Epithelial cell of prostate (primary cell): ENCODE results near the gene ELOVL5.
"Not testable (repeated sequence)": the region's sequence is repeated elsewhere in the genome, so short reads cannot be mapped to it uniquely, and the experiment has no call there.

Source experiments
- DNase-seq: peaks from one replicate; pipeline ENCODE4 v3.0.0-alpha.2; 2011; ENCODE audit warnings: low read depth, low spot score
- H3K27ac ChIP-seq: fragments of 450-650 bp; 2 replicates; pipeline ENCODE4 v1.5.1; 2017; ENCODE audit warnings: mild to moderate bottlenecking

ELOVL5 gene

GRCh38 chr6:53348371-53349208 lies at the start of gene ELOVL5:
ELOVL5 (minus strand) TSS chr6:53348950; CDS start chr6:53295699, 53,251 bp downstream.
- peak; percentile 73 for DNase-seq
- H3K27ac ChIP-seq = peak within 1 kb of the TSS; percentile 65

GRCh38 chr6:53397283-53397682 lies 48.5 kb upstream of the ELOVL5 start:
- no peak overlapping the region for H3K27ac ChIP-seq
- no peak for DNase-seq

- no peak overlapping the region for H3K27ac ChIP-seq
- no peak for DNase-seq
These were observed 47.2 kb upstream of the ELOVL5 start for GRCh38 chr6:53395986-53396385.

- DNase-seq = no peak
These were observed 46.0 kb upstream of the ELOVL5 start for GRCh38 chr6:53394704-53395103.

GRCh38 chr6:53391170-53391569 lies 42.4 kb upstream of the ELOVL5 start:
- no peak overlapping the region for H3K27ac ChIP-seq
- DNase-seq = no peak

More at GRCh38 chr6:53394704-53395103, 46.0 kb upstream of the ELOVL5 start:
- no peak overlapping the region for H3K27ac ChIP-seq

- no peak for DNase-seq
- H3K27ac ChIP-seq = no peak overlapping the region
These were observed 41.3 kb upstream of the ELOVL5 start for GRCh38 chr6:53390010-53390409.

GRCh38 chr6:53388615-53389014 lies 39.9 kb upstream of the ELOVL5 start:
- H3K27ac ChIP-seq, DNase-seq: not testable (repeated sequence)

- H3K27ac ChIP-seq = no peak overlapping the region
- DNase-seq = no peak
These were observed 33.7 kb upstream of the ELOVL5 start for GRCh38 chr6:53382421-53382820.

- no peak for DNase-seq
- H3K27ac ChIP-seq = no peak overlapping the region
These were observed 29.5 kb upstream of the ELOVL5 start for GRCh38 chr6:53378208-53378607.

- H3K27ac ChIP-seq = no peak overlapping the region
These were observed 29.0 kb upstream of the ELOVL5 start for GRCh38 chr6:53377793-53378192.

GRCh38 chr6:53377289-53377688 lies 28.5 kb upstream of the ELOVL5 start:
- no peak overlapping the region for H3K27ac ChIP-seq
- DNase-seq = no peak

More at GRCh38 chr6:53377793-53378192, 29.0 kb upstream of the ELOVL5 start:
- no peak for DNase-seq

GRCh38 chr6:53376661-53377226 lies 28.0 kb upstream of the ELOVL5 start:
- no peak overlapping the region for H3K27ac ChIP-seq
- no peak for DNase-seq

GRCh38 chr6:53375847-53376246 lies 27.1 kb upstream of the ELOVL5 start:
- no peak overlapping the region for H3K27ac ChIP-seq
- DNase-seq = no peak

- no peak overlapping the region for H3K27ac ChIP-seq
- DNase-seq = no peak
These were observed 24.9 kb upstream of the ELOVL5 start for GRCh38 chr6:53373638-53374037.

- no peak for DNase-seq
- no peak overlapping the region for H3K27ac ChIP-seq
These were observed 21.2 kb upstream of the ELOVL5 start for GRCh38 chr6:53369876-53370515.

GRCh38 chr6:53369051-53369450 lies 20.3 kb upstream of the ELOVL5 start:
- no peak overlapping the region for H3K27ac ChIP-seq
- no peak for DNase-seq

- DNase-seq = no peak
- H3K27ac ChIP-seq = no peak overlapping the region
These were observed 17.4 kb upstream of the ELOVL5 start for GRCh38 chr6:53366128-53366641.

GRCh38 chr6:53363341-53364079 lies 14.8 kb upstream of the ELOVL5 start:
- H3K27ac ChIP-seq = no peak overlapping the region
- no peak for DNase-seq

- peak; percentile 34 for DNase-seq
- H3K27ac ChIP-seq = peak overlapping the region; percentile 14
These were observed 12.8 kb upstream of the ELOVL5 start for GRCh38 chr6:53361549-53362031.
